Chondrocyte (in vitro differentiated cells): ENCODE measurements around the gene SEC31A. TPM values are rescaled to one million over a fixed set of nuclear protein-coding genes. Genes with fewer than 3 reads are reported as not detected.
A peak's percentile ranks its signal among the peaks of the same experiment; 100 is the strongest.
"Not testable (repeated sequence)": the region's sequence is repeated elsewhere in the genome, so short reads cannot be mapped to it uniquely, and the experiment has no call there.

Experiments used
- DNase-seq: peaks from one replicate; pipeline ENCODE4 v3.0.0; 2021; ENCODE audit warnings: mixed read lengths, low spot score
- H3K27ac Mint-ChIP-seq: one replicate; pipeline ENCODE4 v1.8.0; 2021; ENCODE audit warnings: mild to moderate bottlenecking, moderate library complexity, mixed read lengths; ENCODE audit not compliant: unreplicated experiment
- H3K27me3 Mint-ChIP-seq: 2 replicates; pipeline ENCODE4 v1.8.0; 2021; ENCODE audit warnings: low read depth, mixed read lengths
- H3K36me3 Mint-ChIP-seq: 2 replicates; pipeline ENCODE4 v1.8.0; 2021; ENCODE audit warnings: low read depth, mixed read lengths
- H3K4me1 Mint-ChIP-seq: 2 replicates; pipeline ENCODE4 v1.8.0; 2021; ENCODE audit warnings: low read depth, mild to moderate bottlenecking, mixed read lengths
- H3K4me3 Mint-ChIP-seq: one replicate; pipeline ENCODE4 v1.8.0; 2021; ENCODE audit warnings: mild to moderate bottlenecking, moderate library complexity, mixed read lengths; ENCODE audit not compliant: unreplicated experiment
- H3K9me3 Mint-ChIP-seq: 2 replicates; pipeline ENCODE4 v1.8.0; 2021; ENCODE audit warnings: low read depth, mixed read lengths
- CTCF ChIP-seq: fragments of 200-600 bp; sonication (generic); IDR thresholded peaks from 2 replicates; pipeline ENCODE4 v1.5.0; 2021; ENCODE audit warnings: antibody characterized with exemption, mild to moderate bottlenecking, moderate library complexity
- total RNA-seq: library from RNA; stranded (reverse); gene quantifications from 3 replicates; pipeline ENCODE4 v1.2.1, GENCODE V29; 2021

SEC31A gene
- total RNA-seq, 1 donor from 2014 or later = 421 TPM

- Mint-ChIP-seq H3K4me1 (peaks cover 2% of the 10 kb centered on the region), H3K36me3 (peaks cover 55% of the 10 kb centered on the region), H3K4me3 (no peak overlapping the region), H3K9me3 (no peaks in the 10 kb centered on the region), H3K27ac (no peak overlapping the region), H3K27me3 (no peaks in the 10 kb centered on the region)
- no peak for DNase-seq
- TF ChIP-seq CTCF = no peak
Observed at GRCh38 chr4:82850684-82851083, 40.3 kb downstream of the SEC31A start.

- no peak for DNase-seq
- H3K4me3 Mint-ChIP-seq = no peak overlapping the region
- no peaks in the 10 kb centered on the region for H3K9me3 Mint-ChIP-seq
- H3K27me3 Mint-ChIP-seq = no peaks in the 10 kb centered on the region
- peaks cover 59% of the 10 kb centered on the region for H3K36me3 Mint-ChIP-seq
- TF ChIP-seq CTCF = no peak
- H3K4me1 Mint-ChIP-seq = peaks cover 2% of the 10 kb centered on the region
- no peak overlapping the region for H3K27ac Mint-ChIP-seq
Observed at GRCh38 chr4:82848706-82849105, 42.2 kb downstream of the SEC31A start.

DNA sequence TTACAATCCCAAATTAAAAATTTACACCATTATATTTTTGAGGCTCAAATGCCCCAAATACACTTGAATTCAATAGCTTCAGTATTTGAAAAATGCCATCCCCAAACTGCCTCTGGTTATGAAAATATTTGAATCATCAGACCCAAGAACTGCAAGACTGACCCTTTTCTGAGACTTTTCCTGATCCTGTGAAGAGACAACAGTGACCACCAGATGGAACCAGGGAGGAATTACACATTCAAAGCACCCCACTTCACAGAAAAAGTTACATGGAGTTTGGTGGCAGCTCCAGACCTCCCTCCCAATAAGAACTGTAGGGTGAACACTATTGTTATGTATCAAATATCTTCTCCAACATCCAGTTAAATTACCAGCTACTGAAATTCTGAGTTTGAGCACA, 48.4 kb downstream of the SEC31A start:
- Mint-ChIP-seq H3K27ac (peak overlapping the region; percentile 53), H3K4me3 (no peak overlapping the region), H3K9me3 (no peaks in the 10 kb centered on the region), H3K36me3 (peaks cover 51% of the 10 kb centered on the region), H3K4me1 (peaks cover 7% of the 10 kb centered on the region), H3K27me3 (no peaks in the 10 kb centered on the region)
- DNase-seq = no peak
- peak; percentile 73 for TF ChIP-seq CTCF

GRCh38 chr4:82839624-82840023, 51.3 kb downstream of the SEC31A start:
- Mint-ChIP-seq H3K27ac (peak overlapping the region; percentile 32), H3K36me3 (peaks cover 45% of the 10 kb centered on the region), H3K27me3 (no peaks in the 10 kb centered on the region), H3K4me3 (no peak overlapping the region), H3K9me3 (no peaks in the 10 kb centered on the region), H3K4me1 (peaks cover 13% of the 10 kb centered on the region)
- DNase-seq = no peak
- TF ChIP-seq CTCF = no peak

DNA sequence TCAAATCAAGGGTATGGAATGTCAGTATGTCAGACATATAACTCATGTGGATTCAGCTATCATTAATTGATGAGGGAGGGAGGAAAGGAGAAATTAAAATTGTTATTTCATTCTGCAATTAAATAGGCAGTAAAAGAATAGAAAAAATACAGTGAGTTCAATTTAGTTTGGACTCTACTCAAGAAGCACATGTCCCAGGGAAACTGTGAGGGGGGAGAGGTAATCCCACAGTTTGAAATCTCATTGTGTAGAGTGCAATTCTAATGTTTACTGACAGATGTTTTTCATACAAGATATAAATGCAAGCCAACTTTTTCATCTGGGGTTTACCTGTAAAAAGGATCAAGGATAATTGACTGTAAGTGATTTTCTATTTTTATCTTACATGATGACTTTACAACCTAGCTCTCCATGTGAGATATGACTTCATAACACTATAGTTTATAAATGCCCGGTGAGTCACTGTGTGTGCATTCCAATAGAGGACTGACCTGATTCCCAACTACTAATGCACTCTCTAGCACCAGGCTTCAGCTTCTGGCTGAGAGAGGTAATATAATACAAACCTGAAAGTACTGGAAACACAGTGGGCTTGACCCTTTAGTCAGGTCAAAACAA, 57.1 kb downstream of the SEC31A start:
- no peaks in the 10 kb centered on the region for H3K27me3 Mint-ChIP-seq
- H3K9me3 Mint-ChIP-seq = no peaks in the 10 kb centered on the region
- H3K4me3 Mint-ChIP-seq = no peak overlapping the region
- peak; percentile 33 for TF ChIP-seq CTCF
- peak overlapping the region; percentile 72 for H3K27ac Mint-ChIP-seq
- peaks cover 32% of the 10 kb centered on the region for H3K36me3 Mint-ChIP-seq
- H3K4me1 Mint-ChIP-seq = peaks cover 24% of the 10 kb centered on the region
- no peak for DNase-seq

DNA sequence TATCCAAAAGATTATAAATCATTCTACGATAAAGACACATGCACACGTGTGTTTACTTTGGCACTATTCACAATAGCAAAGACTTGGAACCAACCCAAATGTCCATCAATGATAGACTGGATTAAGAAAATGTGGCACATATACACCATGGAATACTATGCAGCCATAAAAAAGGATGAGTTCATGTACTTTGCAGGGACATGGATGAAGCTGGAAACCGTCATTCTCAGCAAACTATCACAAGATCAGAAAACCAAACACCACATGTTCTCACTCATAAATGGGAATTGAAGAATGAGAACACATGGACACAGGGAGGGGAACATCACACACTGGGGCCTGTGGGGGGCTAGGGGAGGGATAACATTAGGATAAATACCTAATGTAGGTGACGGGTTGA, 57.9 kb downstream of the SEC31A start:
- Mint-ChIP-seq H3K4me1 (peaks cover 24% of the 10 kb centered on the region), H3K36me3 (peaks cover 28% of the 10 kb centered on the region)
- H3K4me3 Mint-ChIP-seq, DNase-seq, H3K27me3 Mint-ChIP-seq, H3K9me3 Mint-ChIP-seq, H3K27ac Mint-ChIP-seq: not testable (repeated sequence)
